Common myeloid progenitor, CD34-positive (primary cell): ENCODE data around the gene SUSD4.
A peak's percentile ranks its signal among the peaks of the same experiment; 100 is the strongest.

Experiments used
- CTCF ChIA-PET: fragments of 350-600 bp; sonication (Branson Sonifier 250); formaldehyde crosslinking; loops from one replicate; lab custom pipeline; 2021; ENCODE audit warnings: antibody characterized with exemption; lab: Charles Lee
- POLR2A ChIA-PET: fragments of 350-600 bp; sonication (Branson Sonifier 250); formaldehyde crosslinking; loops from one replicate; lab custom pipeline; 2021; ENCODE audit warnings: antibody characterized with exemption; lab: Charles Lee
- DNase-seq, 3 donors: peaks; one replicate each; pipeline versions ENCODE4 v3.0.0 to v3.0.0-alpha.2; 2013
- H3K27ac ChIP-seq, 2 experiments: 1 replicate in 1 of 2; 2 replicates in 1 of 2; pipeline ENCODE4 v1.7.0; 2013; ENCODE audit warnings: inconsistent platforms in 2 of 2, low read length in 2 of 2, mild to moderate bottlenecking in 2 of 2, low read depth in 1 of 2, moderate library complexity in 1 of 2; ENCODE audit not compliant: severe bottlenecking in 2 of 2, insufficient read depth in 1 of 2, poor library complexity in 1 of 2
- H3K27me3 ChIP-seq, 5 experiments: replicated peaks in 2 of 5; 1 replicate in 3 of 5; 2 replicates in 2 of 5; pipeline versions ENCODE4 v1.6.1 to v1.7.0; 2013; ENCODE audit warnings: low read length in 4 of 5, mild to moderate bottlenecking in 2 of 5, moderate library complexity in 2 of 5, inconsistent platforms in 1 of 5; ENCODE audit not compliant: insufficient read depth in 5 of 5, control insufficient read depth in 4 of 5
- H3K36me3 ChIP-seq, 4 experiments: 1 replicate in 2 of 4; 2 replicates in 2 of 4; pipeline versions ENCODE4 v1.6.1 to v1.7.0; 2013; ENCODE audit warnings: low read length in 3 of 4, control low read depth in 1 of 4, mild to moderate bottlenecking in 1 of 4; ENCODE audit not compliant: control insufficient read depth in 4 of 4, insufficient read depth in 4 of 4
- H3K4me1 ChIP-seq, 4 experiments: 1 replicate in 3 of 4; 2 replicates in 1 of 4; pipeline versions ENCODE4 v1.6.1 to v1.7.1; 2013; ENCODE audit warnings: low read length in 3 of 4, mild to moderate bottlenecking in 3 of 4, control low read depth in 1 of 4, inconsistent platforms in 1 of 4, moderate library complexity in 1 of 4; ENCODE audit not compliant: control insufficient read depth in 4 of 4, insufficient read depth in 4 of 4; ENCODE audit errors: control extremely low read depth in 1 of 4
- H3K4me3 ChIP-seq, 7 experiments: 1 replicate in 4 of 7; 2 replicates in 3 of 7; pipeline versions ENCODE4 v1.5.1 to v1.7.0; 2013; ENCODE audit warnings: mild to moderate bottlenecking in 7 of 7, low read length in 6 of 7, moderate library complexity in 6 of 7, inconsistent platforms in 2 of 7, low read depth in 2 of 7, control low read depth in 1 of 7; ENCODE audit not compliant: insufficient read depth in 4 of 7, control insufficient read depth in 1 of 7; ENCODE audit errors: extremely low read depth in 1 of 7
- H3K9me3 ChIP-seq, 5 experiments: 1 replicate in 4 of 5; 2 replicates in 1 of 5; pipeline versions ENCODE4 v1.6.1 to v1.7.1; 2013; ENCODE audit warnings: low read length in 4 of 5, mild to moderate bottlenecking in 2 of 5, inconsistent platforms in 1 of 5, low read depth in 1 of 5, moderate library complexity in 1 of 5; ENCODE audit not compliant: control insufficient read depth in 4 of 5, insufficient read depth in 2 of 5; ENCODE audit errors: control extremely low read depth in 1 of 5
- WGBS: methylation state at CpG from one replicate; pipeline ENCODE4 v1.1.5; 2013; ENCODE audit not compliant: insufficient coverage; 5-methylcytosine and 5-hydroxymethylcytosine counted together

Gene SUSD4

GRCh38 chr1:223179786-223180185 is 184.2 kb downstream of the SUSD4 start:
- H3K27ac ChIP-seq: no peak overlapping the region
- WGBS: no CpG with 5 or more reads among the region's 1 CpG
- DNase-seq: no peak
- CTCF ChIA-PET: interaction anchor here (1.2 kb wide), 1 partner anchor 46 kb away, joined by 3 read pairs; no protein-coding TSS in a partner anchor
- H3K4me1 ChIP-seq: peaks cover 0 to 29% (median 13%) of the 10 kb centered on the region in 4 experiments
- no peaks in the 10 kb centered on the region for H3K9me3 ChIP-seq
- no peak overlapping the region for H3K4me3 ChIP-seq
- H3K36me3 ChIP-seq: no peaks in the 10 kb centered on the region
- H3K27me3 ChIP-seq: no peaks in the 10 kb centered on the region
- POLR2A ChIA-PET: interaction anchor here (0.5 kb wide), 1 partner anchor 96 kb away, joined by 3 read pairs; no protein-coding TSS in a partner anchor

- 100% methylated on average over 3 of the region's 3 CpGs for WGBS
- CTCF ChIA-PET: no interaction called here
Observed at GRCh38 chr1:223179280-223179679, 184.7 kb downstream of the SUSD4 start.

GRCh38 chr1:223177681-223178080 is 186.3 kb downstream of the SUSD4 start:
- Histone ChIP-seq H3K4me1 (peaks cover 0 to 29% (median 13%) of the 10 kb centered on the region in 4 experiments), H3K27me3 (no peaks in the 10 kb centered on the region), H3K9me3 (no peaks in the 10 kb centered on the region), H3K27ac (no peak overlapping the region), H3K4me3 (peak overlapping the region in 1 of 7 experiments; percentile 21), H3K36me3 (no peaks in the 10 kb centered on the region)
- ChIA-PET POLR2A (no interaction called here), CTCF (no interaction called here)
- peak in 2 of 3 donors; percentile 33 to 42 for DNase-seq
- 18% methylated on average over 4 of the region's 5 CpGs for WGBS

More at GRCh38 chr1:223179280-223179679, 184.7 kb downstream of the SUSD4 start:
- Histone ChIP-seq H3K27ac (no peak overlapping the region), H3K4me1 (peaks cover 0 to 29% (median 13%) of the 10 kb centered on the region in 4 experiments), H3K27me3 (no peaks in the 10 kb centered on the region), H3K36me3 (no peaks in the 10 kb centered on the region), H3K9me3 (no peaks in the 10 kb centered on the region), H3K4me3 (no peak overlapping the region)
- POLR2A ChIA-PET: no interaction called here
- DNase-seq: no peak

GRCh38 chr1:223176437-223176836 is 187.5 kb downstream of the SUSD4 start:
- no CpG with 5 or more reads among the region's 3 CpGs for WGBS
- Histone ChIP-seq H3K27me3 (no peaks in the 10 kb centered on the region), H3K9me3 (no peaks in the 10 kb centered on the region), H3K4me1 (peaks cover 0 to 29% (median 13%) of the 10 kb centered on the region in 4 experiments), H3K36me3 (no peaks in the 10 kb centered on the region), H3K4me3 (no peak overlapping the region), H3K27ac (no peak overlapping the region)
- ChIA-PET CTCF (interaction anchor here (0.6 kb wide), 1 partner anchor 10 kb away, joined by 3 read pairs; no protein-coding TSS in a partner anchor), POLR2A (no interaction called here)
- no peak for DNase-seq

- CTCF ChIA-PET: no interaction called here
- Histone ChIP-seq H3K27me3 (no peaks in the 10 kb centered on the region), H3K36me3 (no peaks in the 10 kb centered on the region), H3K9me3 (no peaks in the 10 kb centered on the region), H3K4me3 (no peak overlapping the region), H3K4me1 (peaks cover 0 to 27% (median 9%) of the 10 kb centered on the region in 4 experiments), H3K27ac (no peak overlapping the region)
- peak in 2 of 3 donors; percentile 48 to 50 for DNase-seq
- 33% methylated on average over 3 of the region's 3 CpGs for WGBS
- POLR2A ChIA-PET: no interaction called here
Observed at GRCh38 chr1:223175633-223176032, 188.3 kb downstream of the SUSD4 start.

- Histone ChIP-seq H3K4me1 (peaks cover 0 to 23% (median 5%) of the 10 kb centered on the region in 4 experiments), H3K4me3 (no peak overlapping the region), H3K36me3 (no peaks in the 10 kb centered on the region), H3K27me3 (no peaks in the 10 kb centered on the region), H3K9me3 (no peaks in the 10 kb centered on the region), H3K27ac (no peak overlapping the region)
- 100% methylated on average over 4 of the region's 4 CpGs for WGBS
- ChIA-PET CTCF (no interaction called here), POLR2A (no interaction called here)
- no peak for DNase-seq
Observed at GRCh38 chr1:223175032-223175431, 188.9 kb downstream of the SUSD4 start.
